Measurements from ENCODE around the gene ZNRF3.

Gene ZNRF3

DNA sequence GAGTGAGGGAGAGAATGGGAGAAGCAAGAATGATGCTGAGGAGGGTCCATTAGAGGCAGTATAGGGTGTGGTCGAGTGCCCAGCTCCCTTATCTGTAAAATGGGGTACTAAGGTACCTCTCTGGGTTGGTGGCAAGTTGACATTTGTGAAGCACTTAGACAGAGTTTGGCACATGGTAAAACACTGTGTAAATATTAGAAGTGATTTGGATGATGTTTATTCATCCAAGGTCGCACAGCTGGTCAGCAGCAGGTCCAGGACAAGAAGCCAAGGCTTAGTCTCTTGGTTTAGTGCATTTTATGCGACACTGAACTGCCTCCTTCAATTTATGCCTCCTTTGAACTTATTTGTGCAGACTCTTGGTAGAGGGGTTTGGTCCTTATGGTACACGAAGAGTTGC is 208.9 kb downstream of the ZNRF3 start:
- no peak for DNase-seq (ENCODE audit: low spot score)

GRCh38 chr22:29093030-29093429 is 209.7 kb downstream of the ZNRF3 start:
- DNase-seq (ENCODE audit: low spot score), result no peak

- no peak for DNase-seq (ENCODE audit: low spot score)
Measured at GRCh38 chr22:29093501-29094300, 210.3 kb downstream of the ZNRF3 start.

DNA sequence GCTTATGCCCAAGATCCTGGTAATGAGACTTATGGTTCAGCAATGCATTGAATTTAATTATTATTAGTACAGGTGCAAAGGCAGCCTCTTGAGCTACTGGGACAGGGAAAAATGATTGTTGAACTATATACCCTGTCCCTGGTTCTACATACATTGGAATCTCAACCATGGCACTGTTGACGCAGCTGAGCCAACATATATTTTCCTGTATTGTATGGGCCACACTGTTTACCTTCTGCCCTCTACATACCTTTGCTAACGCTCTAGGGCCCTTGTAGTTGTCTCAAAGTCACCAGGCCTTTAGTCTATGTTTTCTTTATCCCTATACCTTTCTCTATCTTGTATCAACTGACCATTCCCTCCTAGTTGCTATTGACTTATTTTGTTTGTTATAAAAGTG is 212.1 kb downstream of the ZNRF3 start:
- DNase-seq (ENCODE audit: low spot score), result no peak

DNA sequence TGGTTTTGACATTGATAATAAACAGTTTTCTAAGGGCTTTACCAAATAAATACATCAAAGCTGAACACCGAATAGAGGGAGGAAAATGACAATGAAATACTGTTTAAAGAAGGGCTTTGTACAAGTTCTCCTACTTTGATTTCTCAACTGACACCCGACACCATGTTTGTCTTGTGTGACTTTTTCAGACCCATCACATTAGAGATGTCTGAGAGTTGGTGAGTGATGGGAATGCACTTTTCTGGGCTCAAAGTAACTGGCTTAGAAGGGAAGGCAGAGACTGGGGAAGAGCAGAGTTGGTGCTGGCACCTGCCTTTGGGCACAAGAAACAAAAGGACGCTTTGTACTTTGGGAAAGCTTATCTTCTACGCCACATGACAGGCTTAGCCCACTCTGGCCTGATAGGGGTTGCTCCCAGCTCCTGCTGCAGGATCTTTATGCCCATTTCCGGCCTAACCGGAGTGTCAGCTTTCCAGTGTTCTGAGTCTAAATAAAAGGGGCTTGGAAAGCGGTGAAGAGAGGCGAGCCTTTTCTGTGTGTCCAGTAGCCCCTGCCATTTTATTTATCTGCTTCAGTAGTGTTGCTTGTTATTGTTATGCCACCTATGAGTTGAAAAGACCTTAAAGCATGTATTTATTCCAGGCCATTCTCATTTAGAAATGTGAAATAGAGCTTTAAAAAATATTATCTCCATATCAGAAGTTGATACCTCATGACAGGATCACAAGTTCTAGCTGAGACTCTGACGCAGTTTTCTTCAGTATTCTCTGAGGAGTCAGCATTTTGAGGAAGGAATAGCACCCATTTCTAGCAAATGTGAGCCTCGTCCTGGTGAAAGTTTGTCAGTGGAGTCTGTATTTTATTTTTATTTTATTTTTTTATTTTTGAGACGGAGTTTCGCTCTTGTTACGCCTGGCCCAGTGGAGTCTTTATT is 213.6 kb downstream of the ZNRF3 start:
- DNase-seq (ENCODE audit: low spot score), result no peak

DNA sequence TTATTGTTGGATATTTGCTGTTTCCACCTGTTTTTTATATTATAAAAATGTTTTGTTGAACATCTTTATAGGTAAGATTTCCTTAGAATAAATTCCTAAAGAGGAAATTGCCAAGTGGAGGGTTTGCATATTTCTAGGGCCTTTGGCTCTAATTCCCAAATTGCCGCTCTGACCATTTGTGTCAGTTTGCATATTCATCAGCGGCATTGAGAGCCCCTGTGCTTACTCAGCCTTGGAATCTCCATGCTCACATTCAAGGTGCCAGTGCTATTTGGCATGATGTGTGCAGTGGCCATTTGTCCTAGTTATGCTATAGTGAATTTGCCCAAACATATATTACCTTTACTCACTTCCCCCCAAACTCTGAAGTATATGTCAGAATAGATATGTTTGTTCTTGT is 214.9 kb downstream of the ZNRF3 start:
- no peak for DNase-seq (ENCODE audit: low spot score)

GRCh38 chr22:29102300-29102699 is 218.9 kb downstream of the ZNRF3 start:
- DNase-seq (ENCODE audit: low spot score), result no peak

DNA sequence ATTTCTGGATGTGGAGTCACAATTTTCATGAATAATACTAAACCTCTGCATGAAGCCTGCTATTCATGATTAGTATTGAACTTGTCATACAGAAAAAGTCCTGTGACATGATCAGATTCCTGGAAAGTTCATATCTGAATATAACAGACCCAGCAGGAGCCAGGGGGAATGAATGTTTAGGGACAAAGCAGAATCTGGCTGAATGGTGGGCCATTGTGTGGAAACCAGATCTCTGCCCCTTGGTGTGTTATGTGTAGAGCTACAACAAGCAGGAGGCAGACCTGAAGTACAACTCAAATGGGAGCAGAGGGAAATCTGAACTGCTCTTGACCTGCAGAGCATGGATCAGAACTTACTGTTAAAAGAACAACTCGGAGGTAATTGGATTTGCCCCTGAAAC is 219.7 kb downstream of the ZNRF3 start:
- DNase-seq (ENCODE audit: low spot score), result no peak

GRCh38 chr22:29105468-29105867 is 222.1 kb downstream of the ZNRF3 start:
- no peak for DNase-seq (ENCODE audit: low spot score)

- no peak for DNase-seq (ENCODE audit: low spot score)
Measured at GRCh38 chr22:29106839-29107238, 223.5 kb downstream of the ZNRF3 start.

Measured in LoVo (cell line).